Neuronal stem cell (in vitro differentiated cells): ENCODE results near the gene KANK2.

ENCODE experiments used
- DNase-seq: peaks from one replicate; pipeline ENCODE4 v3.0.0-alpha.2; 2013; ENCODE audit warnings: low spot score
- H2AFZ ChIP-seq: one replicate; pipeline ENCODE4 v1.6.1; 2013; ENCODE audit warnings: mild to moderate bottlenecking, low read length, inconsistent platforms
- H2AK5ac ChIP-seq: 2 replicates; pipeline ENCODE4 v1.6.1; 2013; ENCODE audit warnings: low read depth, mild to moderate bottlenecking, inconsistent platforms, low read length, moderate library complexity, mixed read lengths
- H2BK120ac ChIP-seq: 2 replicates; pipeline ENCODE4 v1.6.1; 2013; ENCODE audit warnings: low read depth, mild to moderate bottlenecking, inconsistent platforms, low read length, moderate library complexity, mixed read lengths
- H2BK12ac ChIP-seq: one replicate; pipeline ENCODE4 v1.6.1; 2013; ENCODE audit warnings: low read length, inconsistent platforms
- H2BK15ac ChIP-seq: 2 replicates; pipeline ENCODE4 v1.6.1; 2013; ENCODE audit warnings: mild to moderate bottlenecking, low read length, inconsistent platforms, mixed read lengths
- H2BK5ac ChIP-seq: one replicate; pipeline ENCODE4 v1.6.1; 2013; ENCODE audit warnings: inconsistent platforms, mild to moderate bottlenecking, low read length, moderate library complexity
- H3K14ac ChIP-seq: one replicate; pipeline ENCODE4 v1.6.1; 2013; ENCODE audit warnings: low read length, inconsistent platforms
- H3K18ac ChIP-seq: 2 replicates; pipeline ENCODE4 v1.6.1; 2013; ENCODE audit warnings: low read length, inconsistent platforms
- H3K23ac ChIP-seq: 2 replicates; pipeline ENCODE4 v1.6.1; 2013; ENCODE audit warnings: low read depth, mild to moderate bottlenecking, mixed read lengths, low read length, inconsistent platforms; ENCODE audit not compliant: poor library complexity
- H3K27ac ChIP-seq: replicated peaks from 3 replicates; pipeline ENCODE4 v1.5.1; 2013; ENCODE audit warnings: low read length, inconsistent platforms
- H3K27me3 ChIP-seq, 3 experiments: 2 replicates each; pipeline ENCODE4 v1.6.1; 2013; ENCODE audit warnings: low read length in 3 of 3, mild to moderate bottlenecking in 2 of 3, inconsistent platforms in 1 of 3, low read depth in 1 of 3, mixed read lengths in 1 of 3, moderate library complexity in 1 of 3; ENCODE audit not compliant: control insufficient read depth in 3 of 3, insufficient read depth in 3 of 3
- H3K36me3 ChIP-seq, 2 donors: replicated peaks in 1 of 2; 2 replicates each; pipeline ENCODE4 v1.6.1; 2013; ENCODE audit warnings: low read length in 2 of 2; ENCODE audit not compliant: control insufficient read depth in 2 of 2, insufficient read depth in 2 of 2
- H3K4ac ChIP-seq: 2 replicates; pipeline ENCODE4 v1.6.1; 2013; ENCODE audit warnings: inconsistent platforms, mild to moderate bottlenecking, low read length, moderate library complexity
- H3K4me1 ChIP-seq, 2 donors: 1 replicate in 1 of 2; 2 replicates in 1 of 2; pipeline ENCODE4 v1.6.1; 2013; ENCODE audit warnings: low read length in 2 of 2, low read depth in 1 of 2; ENCODE audit not compliant: control insufficient read depth in 2 of 2, insufficient read depth in 1 of 2
- H3K4me2 ChIP-seq: one replicate; pipeline ENCODE4 v1.6.1; 2013; ENCODE audit warnings: mild to moderate bottlenecking, low read length, inconsistent platforms; ENCODE audit not compliant: insufficient read depth, poor library complexity, severe bottlenecking
- H3K4me3 ChIP-seq, 2 donors: 2 replicates each; pipeline ENCODE4 v1.5.1; 2013; ENCODE audit warnings: low read length in 2 of 2, mild to moderate bottlenecking in 2 of 2, inconsistent platforms in 1 of 2, moderate library complexity in 1 of 2
- H3K79me1 ChIP-seq: one replicate; pipeline ENCODE4 v1.6.1; 2013; ENCODE audit warnings: low read depth, mild to moderate bottlenecking, inconsistent platforms, low read length, moderate library complexity
- H3K9ac ChIP-seq: one replicate; pipeline ENCODE4 v1.6.1; 2013; ENCODE audit warnings: mild to moderate bottlenecking, low read depth, low read length, inconsistent platforms; ENCODE audit not compliant: poor library complexity
- H3K9me3 ChIP-seq, 2 donors: replicated peaks in 1 of 2; 2 replicates each; pipeline versions ENCODE3 to v1.6.1; 2013; ENCODE audit warnings: low read length in 2 of 2, mild to moderate bottlenecking in 2 of 2, inconsistent platforms in 1 of 2, low read depth in 1 of 2, mixed read lengths in 1 of 2, moderate library complexity in 1 of 2; ENCODE audit not compliant: control insufficient read depth in 2 of 2, insufficient read depth in 1 of 2
- H4K8ac ChIP-seq: one replicate; pipeline ENCODE4 v1.6.1; 2013; ENCODE audit warnings: low read depth, mild to moderate bottlenecking, inconsistent platforms, low read length, moderate library complexity
- H4K91ac ChIP-seq: one replicate; pipeline ENCODE4 v1.6.1; 2013; ENCODE audit warnings: low read length, low read depth, mild to moderate bottlenecking, inconsistent platforms; ENCODE audit not compliant: poor library complexity
- WGBS, 2 donors: extraction: QIAGEN DNeasy Blood & Tissue Kit; methylation state at CpG; one replicate each; pipeline ENCODE4 v1.1.7; 2013; ENCODE audit warnings: missing lambda C conversion rate in 2 of 2, mixed read lengths in 1 of 2; ENCODE audit not compliant: insufficient read length in 2 of 2, insufficient replicate concordance in 1 of 2; ENCODE audit errors: extremely low coverage in 2 of 2; 5-methylcytosine and 5-hydroxymethylcytosine counted together

The KANK2 gene

GRCh38 chr19:11230621-11231386 is 33.5 kb upstream of the KANK2 start:
- DNase-seq = no peak
- no peak overlapping the region for H4K8ac ChIP-seq
- no peak overlapping the region for H3K4me2 ChIP-seq
- peaks cover 0 to 6% of the 10 kb centered on the region in 2 donors for H3K4me1 ChIP-seq
- H3K36me3 ChIP-seq = peaks cover 10 to 66% of the 10 kb centered on the region in 2 donors
- no peak overlapping the region for H2AFZ ChIP-seq
- H2AK5ac ChIP-seq = no peak overlapping the region
- H3K79me1 ChIP-seq = no peaks in the 10 kb centered on the region
- H4K91ac ChIP-seq = no peak overlapping the region
- H3K4me3 ChIP-seq = no peak overlapping the region
- WGBS, 2 donors = no CpG with 5 or more reads among the region's 7 CpGs
- H3K23ac ChIP-seq = no peak overlapping the region
- H2BK5ac ChIP-seq = no peak overlapping the region
- no peak overlapping the region for H3K18ac ChIP-seq
- H3K9me3 ChIP-seq = peaks cover 0 to 2% of the 10 kb centered on the region in 2 donors
- H2BK15ac ChIP-seq = no peak overlapping the region
- H2BK12ac ChIP-seq = no peak overlapping the region
- no peak overlapping the region for H3K14ac ChIP-seq
- no peaks in the 10 kb centered on the region for H3K27me3 ChIP-seq
- no peak overlapping the region for H3K4ac ChIP-seq
- H3K27ac ChIP-seq = no peak overlapping the region
- H2BK120ac ChIP-seq = no peak overlapping the region
- no peak overlapping the region for H3K9ac ChIP-seq

- no peak overlapping the region for H3K4me3 ChIP-seq
- no peak overlapping the region for H2BK12ac ChIP-seq
- no peak overlapping the region for H2AFZ ChIP-seq
- peaks cover 0 to 2% of the 10 kb centered on the region in 2 donors for H3K9me3 ChIP-seq
- no peak overlapping the region for H3K9ac ChIP-seq
- H3K4me1 ChIP-seq = peaks cover 0 to 6% of the 10 kb centered on the region in 2 donors
- no peak overlapping the region for H2BK15ac ChIP-seq
- no peaks in the 10 kb centered on the region for H3K79me1 ChIP-seq
- H3K18ac ChIP-seq = no peak overlapping the region
- H3K36me3 ChIP-seq = peaks cover 9 to 70% of the 10 kb centered on the region in 2 donors
- WGBS, 2 donors = no CpG with 5 or more reads among the region's 14 CpGs
- H4K91ac ChIP-seq = no peak overlapping the region
- no peak overlapping the region for H3K4me2 ChIP-seq
- H3K14ac ChIP-seq = no peak overlapping the region
- no peak overlapping the region for H2BK5ac ChIP-seq
- H3K27me3 ChIP-seq = no peaks in the 10 kb centered on the region
- H2AK5ac ChIP-seq = no peak overlapping the region
- no peak overlapping the region for H3K4ac ChIP-seq
- H3K27ac ChIP-seq = no peak overlapping the region
- H4K8ac ChIP-seq = no peak overlapping the region
- DNase-seq = no peak
- no peak overlapping the region for H2BK120ac ChIP-seq
- H3K23ac ChIP-seq = no peak overlapping the region
These were observed 30.0 kb upstream of the KANK2 start for GRCh38 chr19:11227195-11227886.

- H3K14ac ChIP-seq = no peak overlapping the region
- H3K4me2 ChIP-seq = no peak overlapping the region
- H2BK5ac ChIP-seq = no peak overlapping the region
- no peak overlapping the region for H4K91ac ChIP-seq
- H3K79me1 ChIP-seq = no peaks in the 10 kb centered on the region
- H3K36me3 ChIP-seq = peaks cover 11 to 70% of the 10 kb centered on the region in 2 donors
- no CpG with 5 or more reads among the region's 1 CpG for WGBS, 2 donors
- peaks cover 5 to 7% of the 10 kb centered on the region in 2 donors for H3K9me3 ChIP-seq
- no peaks in the 10 kb centered on the region for H3K27me3 ChIP-seq
- H2BK15ac ChIP-seq = no peak overlapping the region
- no peak overlapping the region for H2BK12ac ChIP-seq
- H2AK5ac ChIP-seq = no peak overlapping the region
- H4K8ac ChIP-seq = no peak overlapping the region
- no peak overlapping the region for H3K27ac ChIP-seq
- no peak for DNase-seq
- no peak overlapping the region for H3K4ac ChIP-seq
- H3K23ac ChIP-seq = no peak overlapping the region
- peaks cover 0 to 6% of the 10 kb centered on the region in 2 donors for H3K4me1 ChIP-seq
- no peak overlapping the region for H3K4me3 ChIP-seq
- H2BK120ac ChIP-seq = no peak overlapping the region
- no peak overlapping the region for H2AFZ ChIP-seq
- no peak overlapping the region for H3K9ac ChIP-seq
- no peak overlapping the region for H3K18ac ChIP-seq
These were observed 29.4 kb upstream of the KANK2 start for GRCh38 chr19:11226716-11227166.

GRCh38 chr19:11225815-11226214 is 28.5 kb upstream of the KANK2 start:
- Histone ChIP-seq H3K36me3 (peaks cover 14 to 70% of the 10 kb centered on the region in 2 donors), H2BK15ac (no peak overlapping the region), H2AFZ (no peak overlapping the region), H3K4me2 (no peak overlapping the region), H3K23ac (no peak overlapping the region), H2AK5ac (no peak overlapping the region), H3K4ac (no peak overlapping the region), H3K14ac (no peak overlapping the region), H2BK12ac (no peak overlapping the region), H3K27me3 (no peaks in the 10 kb centered on the region), H2BK120ac (no peak overlapping the region), H3K4me1 (peaks cover 0 to 6% of the 10 kb centered on the region in 2 donors), H3K27ac (no peak overlapping the region), H3K79me1 (no peaks in the 10 kb centered on the region), H3K9me3 (peaks cover 10 to 14% of the 10 kb centered on the region in 2 donors), H3K4me3 (no peak overlapping the region), H4K8ac (no peak overlapping the region), H4K91ac (no peak overlapping the region), H3K18ac (no peak overlapping the region), H3K9ac (no peak overlapping the region), H2BK5ac (no peak overlapping the region)
- DNase-seq = no peak
- WGBS, 2 donors = no CpG with 5 or more reads among the region's 3 CpGs
